Measurements from ENCODE around the gene RAD50. TPM values are rescaled to one million over a fixed set of nuclear protein-coding genes. Genes with fewer than 3 reads are reported as not detected.
A peak's percentile ranks its signal among the peaks of the same experiment; 100 is the strongest.

Gene RAD50
- total and polyA plus RNA-seq, 7 donors: 6.8 to 35.9 (median 28.5) TPM

GRCh38 chr5:132671000-132671399, 114.2 kb downstream of the RAD50 start:
- ATAC-seq (no peak), DNase-seq (no peak)
- no peak for TF ChIP-seq CTCF (IDR thresholded peaks at IDR 0.05)
- Histone ChIP-seq H3K27ac (no peak overlapping the region), H3K27me3 (ENCODE audit: insufficient read depth in 3 of 3, low read length in 2 of 3) (peaks cover 0 to 4% (median 0%) of the 10 kb centered on the region in 3 donors), H3K9me3 (no peaks in the 10 kb centered on the region), H3K4me1 (no peaks in the 10 kb centered on the region), H3K36me3 (ENCODE audit: insufficient read depth in 1 of 2, low read depth in 1 of 2) (no peaks in the 10 kb centered on the region), H3K4me3 (no peak overlapping the region)
- WGBS, 3 donors: 96 to 98% (median 97%) methylated on average over 3 of the region's 3 CpGs
- intact Hi-C loops (cut with DNase I): no loop called here

DNA sequence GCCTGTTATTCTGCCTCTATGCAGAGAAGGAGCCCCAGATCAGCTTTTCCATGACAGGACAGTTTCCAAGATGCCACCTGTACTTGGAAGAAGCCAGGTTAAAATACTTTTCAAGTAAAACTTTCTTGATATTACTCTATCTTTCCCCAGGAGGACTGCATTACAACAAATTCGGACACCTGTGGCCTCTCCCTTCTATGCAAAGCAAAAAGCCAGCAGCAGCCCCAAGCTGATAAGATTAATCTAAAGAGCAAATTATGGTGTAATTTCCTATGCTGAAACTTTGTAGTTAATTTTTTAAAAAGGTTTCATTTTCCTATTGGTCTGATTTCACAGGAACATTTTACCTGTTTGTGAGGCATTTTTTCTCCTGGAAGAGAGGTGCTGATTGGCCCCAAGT, 116.7 kb downstream of the RAD50 start:
- ATAC-seq (no peak), DNase-seq (no peak)
- H3K9me3 ChIP-seq: no peaks in the 10 kb centered on the region
- 88 to 96% (median 90%) methylated on average over 1 of the region's 1 CpG for WGBS, 3 donors
- intact Hi-C loops (cut with DNase I): no loop called here
- H3K36me3 ChIP-seq (ENCODE audit: insufficient read depth in 1 of 2, low read depth in 1 of 2): no peaks in the 10 kb centered on the region
- H3K4me3 ChIP-seq: no peak overlapping the region
- peaks cover 0 to 1% (median 0%) of the 10 kb centered on the region in 3 donors for H3K27me3 ChIP-seq (ENCODE audit: insufficient read depth in 3 of 3, low read length in 2 of 3)
- no peak for TF ChIP-seq CTCF (IDR thresholded peaks at IDR 0.05)
- no peak overlapping the region for H3K27ac ChIP-seq
- H3K4me1 ChIP-seq: no peaks in the 10 kb centered on the region

DNA sequence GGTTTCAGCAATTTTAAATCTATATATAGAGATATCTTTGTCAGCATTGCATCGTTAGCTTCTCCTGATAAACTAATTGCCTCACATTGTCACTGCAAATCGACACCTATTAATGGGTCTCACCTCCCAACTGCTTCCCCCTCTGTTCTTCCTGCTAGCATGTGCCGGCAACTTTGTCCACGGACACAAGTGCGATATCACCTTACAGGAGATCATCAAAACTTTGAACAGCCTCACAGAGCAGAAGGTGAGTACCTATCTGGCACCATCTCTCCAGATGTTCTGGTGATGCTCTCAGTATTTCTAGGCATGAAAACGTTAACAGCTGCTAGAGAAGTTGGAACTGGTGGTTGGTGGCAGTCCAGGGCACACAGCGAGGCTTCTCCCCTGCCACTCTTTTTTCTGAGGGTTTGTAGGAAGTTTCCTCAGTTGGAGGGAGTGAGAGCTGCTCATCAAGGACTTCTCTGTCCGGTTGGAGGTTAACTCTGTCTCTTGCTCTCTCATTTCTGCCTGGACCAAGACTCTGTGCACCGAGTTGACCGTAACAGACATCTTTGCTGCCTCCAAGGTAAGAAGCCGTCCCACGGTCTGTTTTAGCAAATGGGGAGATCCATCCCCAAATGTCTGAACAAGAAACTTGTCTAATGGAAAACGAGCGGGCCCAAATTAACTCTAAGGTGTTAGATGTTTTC, 117.3 kb downstream of the RAD50 start, which contains the start of gene IL4:
Gene IL4, plus strand, starts transcription at position 51 of the 692 bp plus-strand sequence. Its CDS starts 62 bp downstream, at position 113.
- TF ChIP-seq CTCF (IDR thresholded peaks at IDR 0.05): no peak
- Histone ChIP-seq H3K9me3 (no peaks in the 10 kb centered on the region), H3K27ac (no peak within 1 kb of the TSS), H3K27me3 (ENCODE audit: insufficient read depth in 3 of 3, low read length in 2 of 3) (peaks cover 0 to 2% (median 0%) of the 10 kb centered on the region in 3 donors), H3K4me3 (no peak within 1 kb of the TSS), H3K36me3 (ENCODE audit: insufficient read depth in 1 of 2, low read depth in 1 of 2) (no peaks in the 10 kb centered on the region), H3K4me1 (no peaks in the 10 kb centered on the region)
- DNase-seq: no peak
- 60 to 69% (median 62%) methylated on average over 14 of the region's 14 CpGs for WGBS, 3 donors
- intact Hi-C loops (cut with DNase I): no loop called here
- no peak for ATAC-seq

GRCh38 chr5:132674671-132675506, 118.1 kb downstream of the RAD50 start:
- no peak for TF ChIP-seq CTCF (IDR thresholded peaks at IDR 0.05)
- no peak overlapping the region for H3K27ac ChIP-seq
- ATAC-seq (peak in 1 of 4 donors; percentile 20), DNase-seq (no peak)
- no peaks in the 10 kb centered on the region for H3K4me1 ChIP-seq
- WGBS, 3 donors: 44 to 57% (median 50%) methylated on average over 13 of the region's 13 CpGs
- intact Hi-C loops (cut with DNase I): no loop called here
- no peaks in the 10 kb centered on the region for H3K9me3 ChIP-seq
- H3K36me3 ChIP-seq (ENCODE audit: insufficient read depth in 1 of 2, low read depth in 1 of 2): no peaks in the 10 kb centered on the region
- H3K4me3 ChIP-seq: no peak overlapping the region
- peaks cover 0 to 2% (median 0%) of the 10 kb centered on the region in 3 donors for H3K27me3 ChIP-seq (ENCODE audit: insufficient read depth in 3 of 3, low read length in 2 of 3)
